AG08395 (cell line): Measurements from ENCODE around the gene VMP1.
A peak's percentile ranks its signal among the peaks of the same experiment; 100 is the strongest.
"Not testable (repeated sequence)": the region's sequence is repeated elsewhere in the genome, so short reads cannot be mapped to it uniquely, and the experiment has no call there.

ENCODE experiments used
- DNase-seq: peaks from one replicate; pipeline ENCODE4 v3.0.0; 2012; ENCODE audit warnings: mixed read lengths, low spot score

Gene VMP1

GRCh38 chr17:59754552-59754951 lies 47.1 kb downstream of the VMP1 start:
- DNase-seq, result peak; percentile 45

- DNase-seq, result not testable (repeated sequence)
Measured at GRCh38 chr17:59755069-59755468, 47.6 kb downstream of the VMP1 start.

- peak; percentile 56 for DNase-seq
Measured at GRCh38 chr17:59756236-59756818, 48.9 kb downstream of the VMP1 start.

GRCh38 chr17:59757043-59757442 lies 49.6 kb downstream of the VMP1 start:
- DNase-seq, result no peak

GRCh38 chr17:59757470-59757869 lies 50.0 kb downstream of the VMP1 start:
- DNase-seq, result no peak

DNA sequence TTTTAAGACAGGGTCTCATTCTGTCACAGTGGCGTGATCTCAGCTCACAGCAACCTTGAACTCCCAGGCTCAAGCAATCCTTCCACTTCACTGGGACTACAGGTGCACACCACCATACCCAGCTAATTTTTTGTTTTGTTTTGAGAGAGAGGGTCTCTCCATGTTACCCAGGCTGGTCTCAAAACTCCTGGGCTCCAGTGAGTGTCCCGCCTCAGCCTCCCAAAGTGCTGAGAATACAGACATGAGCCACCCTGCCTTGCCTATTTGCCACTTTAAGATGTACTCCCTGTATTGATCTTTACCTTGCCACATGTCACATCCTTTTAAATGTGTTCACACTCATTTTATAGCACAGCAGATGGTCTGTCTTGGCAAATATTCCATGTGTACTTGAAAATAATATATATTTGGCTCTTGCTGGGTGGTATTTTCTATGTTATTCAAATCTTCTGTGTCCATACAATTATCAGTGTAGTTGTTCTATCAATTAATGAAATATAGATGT lies 50.5 kb downstream of the VMP1 start:
- DNase-seq, result no peak

DNA sequence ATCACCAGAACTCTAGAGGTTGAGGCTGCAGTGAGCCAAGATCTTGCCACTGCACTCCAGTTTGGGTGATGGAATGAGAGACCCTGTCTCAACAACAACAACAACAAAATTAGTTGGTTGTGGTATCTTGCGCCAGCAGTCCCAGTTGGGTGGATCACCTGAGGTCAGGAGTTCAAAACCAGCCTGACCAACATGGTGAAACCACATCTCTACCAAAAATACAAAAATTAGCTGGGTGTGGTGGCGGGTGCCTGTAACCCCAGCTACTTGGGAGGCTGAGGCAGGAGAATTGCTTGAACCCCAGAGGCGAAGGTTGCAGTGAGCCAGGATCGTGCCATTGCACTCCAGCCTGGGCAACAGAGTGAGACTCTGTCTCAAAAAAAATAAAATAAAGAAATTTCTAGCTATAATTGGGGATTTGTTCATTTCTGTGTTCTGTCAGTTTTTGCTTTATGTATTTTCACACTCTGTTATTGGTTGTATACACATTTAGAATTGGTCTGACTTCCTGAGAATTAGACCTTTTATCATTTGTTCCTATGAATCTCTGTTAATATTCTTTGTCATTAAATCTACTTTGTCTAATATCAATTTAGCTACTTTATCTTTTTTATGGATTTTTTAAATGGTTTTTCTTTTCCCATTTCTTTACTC lies 51.7 kb downstream of the VMP1 start:
- DNase-seq, result not testable (repeated sequence)

DNA sequence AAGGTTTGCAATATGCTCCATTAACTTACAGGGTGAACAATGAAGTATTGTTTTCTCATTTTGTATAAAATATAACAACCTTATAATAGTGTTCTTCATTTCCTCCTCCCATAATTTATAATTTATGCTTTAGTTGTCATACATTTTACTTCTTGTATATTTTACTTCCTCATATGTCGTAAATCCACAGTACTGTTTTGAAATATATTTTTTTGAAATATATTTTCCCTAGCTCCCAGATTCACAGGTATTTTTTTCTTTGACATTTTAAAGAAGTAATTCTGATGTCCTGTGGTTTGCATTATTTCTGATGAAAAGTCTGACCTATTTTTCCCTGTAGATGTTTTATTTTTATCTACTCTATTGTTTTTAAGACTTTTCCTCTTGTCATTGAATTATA lies 52.7 kb downstream of the VMP1 start:
- no peak for DNase-seq

GRCh38 chr17:59761385-59762048 lies 54.1 kb downstream of the VMP1 start:
- DNase-seq, result peak; percentile 33

- peak; percentile 54 for DNase-seq
Measured at GRCh38 chr17:59762049-59762823, 54.8 kb downstream of the VMP1 start.

DNA sequence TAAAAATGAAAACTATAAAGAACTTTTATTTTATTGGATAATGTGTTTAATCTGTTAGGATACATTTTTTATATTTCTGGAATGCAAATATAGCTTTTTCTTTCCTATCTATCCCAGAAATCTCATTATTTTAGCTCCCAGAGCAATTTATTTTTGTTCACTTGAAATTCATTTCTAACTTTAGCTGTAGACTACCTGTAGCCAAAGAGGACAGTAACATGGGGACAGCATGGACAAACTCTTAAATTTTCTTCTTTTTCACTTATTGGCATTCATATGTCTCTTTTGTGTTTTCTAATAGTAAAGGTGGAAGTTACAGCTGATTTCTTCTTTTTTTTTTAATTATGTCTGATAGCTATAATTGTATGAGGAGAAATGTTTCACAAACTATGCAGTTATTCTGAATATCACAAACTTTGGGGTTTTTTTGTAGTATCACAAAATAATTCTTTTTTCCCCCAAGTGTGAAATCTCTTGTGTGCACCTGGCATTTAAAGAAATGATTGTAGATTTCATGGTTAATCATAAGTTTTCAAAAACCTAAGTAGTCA lies 55.4 kb downstream of the VMP1 start:
- no peak for DNase-seq

- peak; percentile 41 for DNase-seq
Measured at GRCh38 chr17:59763861-59764260, 56.4 kb downstream of the VMP1 start.

GRCh38 chr17:59764292-59764741 lies 56.9 kb downstream of the VMP1 start:
- DNase-seq, result no peak

GRCh38 chr17:59765038-59765437 lies 57.6 kb downstream of the VMP1 start:
- DNase-seq, result no peak

- DNase-seq, result no peak
Measured at GRCh38 chr17:59766491-59766890, 59.0 kb downstream of the VMP1 start.

DNA sequence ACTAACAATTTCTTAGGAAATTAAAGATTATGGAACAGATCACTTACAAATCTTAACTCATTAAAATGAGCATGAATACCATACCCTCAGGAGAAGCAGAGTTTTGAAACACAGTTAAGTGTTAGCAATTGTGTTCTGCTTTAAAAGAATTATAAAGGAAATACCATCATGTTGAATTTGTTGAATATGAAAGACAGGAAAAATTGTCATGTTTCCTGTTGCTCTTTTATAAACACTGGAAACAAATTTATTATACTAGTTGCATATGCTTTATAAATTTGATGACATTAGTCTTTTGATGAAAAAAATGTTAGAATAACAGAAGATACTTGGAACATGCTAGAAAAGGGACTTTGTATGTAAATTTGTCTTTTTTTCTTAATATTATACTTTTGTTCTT lies 59.7 kb downstream of the VMP1 start:
- no peak for DNase-seq

DNA sequence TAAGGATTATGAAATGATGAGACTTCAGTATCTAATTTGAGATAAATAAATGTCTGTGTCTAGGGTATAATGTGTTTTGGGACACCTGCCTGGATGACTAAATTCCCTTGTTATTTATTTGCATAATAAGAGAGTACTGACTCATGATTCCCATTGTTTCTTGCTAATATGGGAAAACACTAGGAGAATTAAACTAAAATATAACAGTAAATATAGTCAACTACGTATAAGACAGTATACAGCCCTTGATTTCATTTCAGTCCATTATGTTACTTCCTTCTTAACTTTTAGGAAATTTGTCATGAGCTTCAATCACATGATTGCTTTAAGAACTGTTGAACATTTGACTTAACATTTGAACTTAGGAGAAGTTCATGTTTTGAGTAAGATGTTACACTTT lies 62.4 kb downstream of the VMP1 start:
- DNase-seq, result no peak

DNA sequence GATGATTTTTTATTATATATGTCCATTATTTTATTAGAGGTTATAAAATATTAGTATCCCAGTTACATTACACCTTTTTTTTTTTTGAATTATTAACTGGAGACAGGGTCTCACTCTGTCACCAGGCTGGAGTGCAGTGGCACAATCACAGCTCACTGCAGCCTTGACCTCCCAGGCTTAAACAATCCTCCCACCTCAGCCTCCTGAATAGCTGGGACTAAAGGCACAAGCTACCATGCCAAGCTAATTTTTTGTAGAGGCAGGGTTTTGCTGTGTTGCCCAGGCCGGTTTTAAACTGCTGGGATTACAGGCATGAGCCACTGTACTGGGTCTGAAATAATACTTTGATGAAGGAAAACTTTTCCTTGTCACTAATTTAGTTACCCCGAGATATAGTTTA lies 63.6 kb downstream of the VMP1 start:
- DNase-seq, result no peak

GRCh38 chr17:59775786-59776350 lies 68.4 kb downstream of the VMP1 start:
- no peak for DNase-seq

DNA sequence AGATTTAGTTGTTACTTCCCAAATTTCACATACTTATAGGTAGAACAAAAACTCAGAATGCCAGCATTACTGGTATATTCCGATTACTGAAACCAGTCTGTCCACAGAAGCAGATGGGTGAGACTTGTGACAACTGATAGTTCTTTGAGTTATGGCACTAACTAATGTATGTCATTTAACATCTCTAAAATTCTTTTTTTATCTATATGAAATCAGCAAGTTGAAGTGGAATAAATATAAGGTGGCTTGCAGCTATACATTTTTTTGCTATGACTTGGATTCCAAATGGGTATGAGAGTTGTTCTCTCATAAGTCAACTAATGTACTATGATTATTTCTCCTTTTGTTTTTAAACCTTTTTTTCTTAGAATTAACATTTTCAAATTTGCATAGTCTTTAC lies 69.1 kb downstream of the VMP1 start:
- no peak for DNase-seq

- no peak for DNase-seq
Measured at GRCh38 chr17:59777033-59777432, 69.6 kb downstream of the VMP1 start.

- DNase-seq, result no peak
Measured at GRCh38 chr17:59778996-59779395, 71.5 kb downstream of the VMP1 start.
